HEK293 (cell line): ENCODE results near the gene KIAA0232.

ENCODE experiments used
- CTCF ChIA-PET: fragments of 350-600 bp; formaldehyde crosslinking; extraction: SDS; loops from one replicate; lab custom pipeline; 2021; ENCODE audit warnings: antibody characterized with exemption; lab: Yijun Ruan, JAX
- POLR2A ChIA-PET: fragments of 300-600 bp; formaldehyde crosslinking; extraction: SDS; loops from one replicate; lab custom pipeline; 2020; ENCODE audit warnings: antibody characterized with exemption, inconsistent platforms; lab: Yijun Ruan, JAX
- H3K27ac ChIP-seq: fragments of 200-500 bp; sonication (Bioruptor generic); 2 replicates; pipeline ENCODE4 v1.5.1; 2014; ENCODE audit warnings: low read depth, low read length, control low read depth, inconsistent platforms; ENCODE audit errors: extremely low read depth
- H3K36me3 ChIP-seq, 2 experiments: fragments of 200-500 bp in 1 of 2; sonication (Bioruptor generic) in 1 of 2; 1 replicate in 1 of 2; 2 replicates in 1 of 2; pipeline ENCODE4 v1.5.1; 2014 to 2017; ENCODE audit warnings: inconsistent platforms in 2 of 2, low read length in 2 of 2; ENCODE audit not compliant: control insufficient read depth in 2 of 2, insufficient read depth in 1 of 2
- H3K4me1 ChIP-seq: fragments of 200-500 bp; sonication (Bioruptor generic); 2 replicates; pipeline ENCODE4 v1.5.1; 2014; ENCODE audit warnings: mild to moderate bottlenecking, low read length, inconsistent platforms; ENCODE audit not compliant: control insufficient read depth, insufficient read depth
- H3K4me3 ChIP-seq: 2 replicates; pipeline ENCODE4 v1.5.1; 2011; ENCODE audit warnings: low read depth, mild to moderate bottlenecking, control low read depth, low read length, moderate library complexity
- H3K9me3 ChIP-seq: fragments of 200-500 bp; sonication (Bioruptor generic); 2 replicates; pipeline ENCODE4 v1.5.1; 2014; ENCODE audit warnings: low read depth, low read length, inconsistent platforms; ENCODE audit not compliant: control insufficient read depth, insufficient read depth
- OSR2 ChIP-seq: fragments of 450-650 bp; formaldehyde crosslinking; IDR thresholded peaks from 2 replicates; pipeline ENCODE4 v1.5.1; 2016; ENCODE audit warnings: missing biosample characterization, missing genetic modification characterization
- ZBTB48 ChIP-seq: fragments of 450-650 bp; formaldehyde crosslinking; IDR thresholded peaks from 2 replicates; pipeline ENCODE4 v1.5.1; 2016; ENCODE audit warnings: missing biosample characterization, missing genetic modification characterization
- ZEB2 ChIP-seq: fragments of 450-650 bp; formaldehyde crosslinking; IDR thresholded peaks from 2 replicates; pipeline ENCODE4 v1.5.1; 2016; ENCODE audit warnings: missing biosample characterization, missing genetic modification characterization
- ZNF133 ChIP-seq: fragments of 450-650 bp; formaldehyde crosslinking; IDR thresholded peaks from 2 replicates; pipeline ENCODE4 v1.5.1; 2016; ENCODE audit warnings: missing biosample characterization, missing genetic modification characterization
- ZNF148 ChIP-seq: fragments of 450-650 bp; formaldehyde crosslinking; IDR thresholded peaks from 2 replicates; pipeline ENCODE4 v1.5.0; 2017; ENCODE audit warnings: missing biosample characterization, missing genetic modification characterization, borderline replicate concordance
- ZNF221 ChIP-seq: fragments of 450-650 bp; formaldehyde crosslinking; IDR thresholded peaks from 2 replicates; pipeline ENCODE4 v1.5.1; 2017; ENCODE audit warnings: missing biosample characterization, missing genetic modification characterization, borderline replicate concordance
- ZNF558 ChIP-seq: fragments of 450-650 bp; formaldehyde crosslinking; IDR thresholded peaks from 2 replicates; pipeline ENCODE4 v1.5.1; 2016; ENCODE audit warnings: missing biosample characterization, missing genetic modification characterization
- ZNF600 ChIP-seq: fragments of 450-650 bp; formaldehyde crosslinking; IDR thresholded peaks from 2 replicates; pipeline ENCODE4 v1.5.1; 2016; ENCODE audit warnings: missing biosample characterization, missing genetic modification characterization
- ZNF629 ChIP-seq: fragments of 450-650 bp; formaldehyde crosslinking; IDR thresholded peaks from 2 replicates; pipeline ENCODE4 v1.5.1; 2017; ENCODE audit warnings: missing biosample characterization, missing genetic modification characterization
- ZNF658 ChIP-seq: fragments of 450-650 bp; formaldehyde crosslinking; IDR thresholded peaks from 2 replicates; pipeline ENCODE4; 2016; ENCODE audit warnings: missing biosample characterization, missing genetic modification characterization
- ZNF660 ChIP-seq: fragments of 450-650 bp; IDR thresholded peaks from 2 replicates; pipeline ENCODE4 v1.5.1; 2018; ENCODE audit warnings: missing biosample characterization, mild to moderate bottlenecking, missing genetic modification characterization
- ZNF830 ChIP-seq: fragments of 450-650 bp; IDR thresholded peaks from 2 replicates; pipeline ENCODE4 v1.5.0; 2018; ENCODE audit warnings: missing biosample characterization, missing genetic modification characterization, low read depth, mild to moderate bottlenecking, moderate library complexity
- ZSCAN23 ChIP-seq: fragments of 450-650 bp; formaldehyde crosslinking; IDR thresholded peaks from 2 replicates; pipeline ENCODE4 v1.5.1; 2016; ENCODE audit warnings: missing biosample characterization, missing genetic modification characterization
- TF ChIP-seq, protein P1 (sequence below): fragments of 450-650 bp; formaldehyde crosslinking; IDR thresholded peaks from 2 replicates; pipeline ENCODE4 v1.5.1; 2017; ENCODE audit warnings: missing biosample characterization, missing genetic modification characterization

The KIAA0232 gene

DNA sequence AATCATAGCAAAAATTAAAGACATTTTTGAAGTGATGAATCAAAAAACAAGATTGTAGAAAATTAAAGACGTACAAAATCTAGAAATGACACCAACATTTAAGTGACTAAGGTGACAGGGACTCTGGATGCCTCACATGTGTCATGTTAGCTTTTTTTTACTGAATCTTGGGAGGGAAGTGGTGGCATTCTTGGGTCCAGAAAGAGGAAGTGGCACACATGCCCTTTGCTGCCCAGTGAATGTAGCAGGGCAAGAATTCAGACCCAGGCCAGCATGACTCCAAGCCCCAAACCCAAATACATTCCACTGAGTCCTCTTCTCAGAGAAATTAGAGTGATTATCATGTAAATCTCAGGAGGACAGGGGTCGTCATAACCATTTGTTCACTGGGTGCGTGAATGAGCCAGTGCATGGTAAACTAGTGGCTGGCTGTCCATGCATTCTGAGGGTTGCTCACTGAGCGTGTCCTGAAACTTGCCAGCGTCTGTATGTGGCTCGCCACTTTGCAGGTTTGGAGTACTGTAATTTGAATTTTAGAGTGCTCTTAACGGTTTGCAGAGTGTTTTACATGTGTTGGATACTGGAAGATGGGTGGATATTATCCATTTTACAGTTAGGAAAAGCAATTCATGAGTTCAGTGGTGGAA, 71.7 kb downstream of the KIAA0232 start (continued):
- TF ChIP-seq ZNF660 (tag by site-specific recombination), result no peak
- no peak for TF ChIP-seq ZNF148 (tag by site-specific recombination)
- TF ChIP-seq ZSCAN23, result no peak

GRCh38 chr4:6855692-6856297, 73.3 kb downstream of the KIAA0232 start:
- H3K9me3 ChIP-seq, result no peaks in the 10 kb centered on the region
- H3K4me3 ChIP-seq, result no peak overlapping the region
- peaks cover 0 to 47% of the 10 kb centered on the region in 2 experiments; a peak in 1 of 3 replicates for H3K36me3 ChIP-seq
- CTCF ChIA-PET, result interaction anchor here (1.8 to 2.0 kb wide), 2 partner anchors 18 kb away, joined by 7 to 14 read pairs; no protein-coding TSS in a partner anchor
- POLR2A ChIA-PET, result no interaction called here
- H3K27ac ChIP-seq, result no peak overlapping the region
- no peaks in the 10 kb centered on the region for H3K4me1 ChIP-seq
- TF ChIP-seq ZBTB48 (tag by site-specific recombination) (peak; percentile 84; the same call in 1 of the 2 replicates), ZNF221 (tag by site-specific recombination) (no peak), ZNF558 (tag by site-specific recombination) (no peak), OSR2 (tag by site-specific recombination) (peak; percentile 38; the same call in 1 of the 2 replicates), ZEB2 (tag by site-specific recombination) (peak; percentile 49; the same call in 1 of the 2 replicates), ZNF629 (tag by site-specific recombination) (peak; percentile 34; the same call in 1 of the 2 replicates), ZNF600 (0 out of 2 replicates have a peak, but pooled peaks have one; percentile 37)
- TF ChIP-seq, protein P1, sequence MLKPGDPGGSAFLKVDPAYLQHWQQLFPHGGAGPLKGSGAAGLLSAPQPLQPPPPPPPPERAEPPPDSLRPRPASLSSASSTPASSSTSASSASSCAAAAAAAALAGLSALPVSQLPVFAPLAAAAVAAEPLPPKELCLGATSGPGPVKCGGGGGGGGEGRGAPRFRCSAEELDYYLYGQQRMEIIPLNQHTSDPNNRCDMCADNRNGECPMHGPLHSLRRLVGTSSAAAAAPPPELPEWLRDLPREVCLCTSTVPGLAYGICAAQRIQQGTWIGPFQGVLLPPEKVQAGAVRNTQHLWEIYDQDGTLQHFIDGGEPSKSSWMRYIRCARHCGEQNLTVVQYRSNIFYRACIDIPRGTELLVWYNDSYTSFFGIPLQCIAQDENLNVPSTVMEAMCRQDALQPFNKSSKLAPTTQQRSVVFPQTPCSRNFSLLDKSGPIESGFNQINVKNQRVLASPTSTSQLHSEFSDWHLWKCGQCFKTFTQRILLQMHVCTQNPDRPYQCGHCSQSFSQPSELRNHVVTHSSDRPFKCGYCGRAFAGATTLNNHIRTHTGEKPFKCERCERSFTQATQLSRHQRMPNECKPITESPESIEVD, result peak; percentile 56
- TF ChIP-seq, all 188 proteins: peak for 6

DNA sequence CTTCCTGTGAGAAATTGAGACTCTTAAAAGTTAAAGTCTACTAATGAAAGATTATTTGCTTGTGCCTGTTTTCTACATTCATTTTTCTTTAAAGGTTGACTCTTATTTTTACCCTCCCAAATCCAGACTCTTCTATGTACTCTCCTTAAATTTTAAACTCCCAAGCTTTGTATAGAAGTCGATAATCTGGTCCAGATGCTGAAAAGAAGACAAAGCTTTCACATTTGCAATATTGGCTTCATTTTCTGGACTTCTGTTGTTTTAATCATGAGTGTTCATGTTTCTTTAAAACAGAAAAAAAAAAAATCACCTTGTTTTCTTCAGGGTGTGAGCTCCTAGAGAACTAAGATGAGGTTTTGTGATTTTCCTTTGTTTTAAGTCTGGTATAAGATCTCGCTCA, 73.9 kb downstream of the KIAA0232 start:
- ChIA-PET CTCF (interaction anchor here (2.0 kb wide), 1 partner anchor 17 kb away, joined by 7 read pairs; no protein-coding TSS in a partner anchor), POLR2A (no interaction called here)
- H3K9me3 ChIP-seq, result no peaks in the 10 kb centered on the region
- H3K27ac ChIP-seq, result no peak overlapping the region
- TF ChIP-seq ZNF133 (tag by site-specific recombination) (no peak), ZNF658 (tag by site-specific recombination) (no peak), ZNF830 (tag by site-specific recombination) (no peak)
- no peak overlapping the region for H3K4me3 ChIP-seq
- no peaks in the 10 kb centered on the region for H3K4me1 ChIP-seq
- H3K36me3 ChIP-seq, result peaks cover 0 to 49% of the 10 kb centered on the region in 2 experiments; a peak in 1 of 3 replicates
